Natural killer cell (primary cell): ENCODE results near the gene PIWIL1. TPM values are rescaled to one million over a fixed set of nuclear protein-coding genes. Genes with fewer than 3 reads are reported as not detected.

Experiments
- ATAC-seq, 3 donors: fragments of 150-1000 bp in 2 of 3; fragments of 200-7000 bp in 1 of 3; cut with Tn5 transposase; 1 replicate in 1 of 3; 2 replicates in 2 of 3; pipeline ENCODE4 v1.10.0; 2021; ENCODE audit warnings: mild to moderate bottlenecking in 2 of 3, moderate library complexity in 2 of 3
- DNase-seq, 2 donors: peaks; one replicate each; pipeline versions ENCODE4 v3.0.0 to v3.0.0-alpha.2; 2013 to 2021; ENCODE audit warnings: mixed read lengths in 1 of 2
- H3K27ac ChIP-seq: one replicate; pipeline ENCODE4 v1.5.1; 2013; ENCODE audit warnings: mild to moderate bottlenecking, low read length
- H3K27me3 ChIP-seq: one replicate; pipeline ENCODE4 v1.6.1; 2013; ENCODE audit warnings: low read length; ENCODE audit not compliant: control insufficient read depth, insufficient read depth
- H3K36me3 ChIP-seq: one replicate; pipeline ENCODE4 v1.6.1; 2013; ENCODE audit warnings: low read length; ENCODE audit not compliant: control insufficient read depth, insufficient read depth
- H3K4me1 ChIP-seq: one replicate; pipeline ENCODE4 v1.6.1; 2013; ENCODE audit warnings: low read length; ENCODE audit not compliant: control insufficient read depth, insufficient read depth
- H3K4me3 ChIP-seq: one replicate; pipeline ENCODE4 v1.5.1; 2013; ENCODE audit warnings: low read length
- H3K9me3 ChIP-seq: one replicate; pipeline ENCODE4 v1.6.1; 2013; ENCODE audit warnings: low read length; ENCODE audit not compliant: control insufficient read depth, insufficient read depth
- H3K27ac Mint-ChIP-seq, 2 donors: one replicate each; pipeline ENCODE4 v1.8.0; 2022; ENCODE audit warnings: mild to moderate bottlenecking in 2 of 2, mixed read lengths in 2 of 2, moderate library complexity in 1 of 2
- H3K27me3 Mint-ChIP-seq, 2 donors: one replicate each; pipeline ENCODE4 v1.8.0; 2022; ENCODE audit warnings: low read depth in 2 of 2, mixed read lengths in 2 of 2
- H3K36me3 Mint-ChIP-seq: one replicate; pipeline ENCODE4 v1.8.0; 2022; ENCODE audit warnings: mixed read lengths
- H3K4me1 Mint-ChIP-seq, 2 donors: one replicate each; pipeline ENCODE4 v1.8.0; 2022; ENCODE audit warnings: mixed read lengths in 2 of 2
- H3K4me3 Mint-ChIP-seq: one replicate; pipeline ENCODE4 v1.8.0; 2022; ENCODE audit warnings: mild to moderate bottlenecking, moderate library complexity, mixed read lengths
- H3K9me3 Mint-ChIP-seq, 2 donors: one replicate each; pipeline ENCODE4 v1.8.0; 2022; ENCODE audit warnings: mixed read lengths in 2 of 2
- CTCF ChIP-seq: fragments of 200-600 bp; IDR thresholded peaks from one replicate; pipeline ENCODE4 v1.8.0; 2022; ENCODE audit warnings: antibody characterized with exemption
- WGBS: methylation state at CpG from one replicate; pipeline ENCODE4 v1.1.7; 2013; ENCODE audit warnings: missing lambda C conversion rate; ENCODE audit not compliant: insufficient coverage; 5-methylcytosine and 5-hydroxymethylcytosine counted together
- intact Hi-C: fragments of 100-400 bp; cut with micrococcal nuclease; formaldehyde crosslinking; loops from one replicate; pipeline ENCODE4 v1.14.2; 2022
- total RNA-seq, 4 donors: library from RNA; stranded (reverse); fragments of 120-200 nt in 1 of 4; gene quantifications; one replicate each; pipeline versions ENCODE4 v1.2.3 to v1.2.4, GENCODE V29; 2013 to 2022

PIWIL1 gene
- total RNA-seq, 3 donors from 2014 or later (not counting 1 experiment from before 2014, with no cell fraction given), result not detected

- DNase-seq, result no peak
- no peaks in the 10 kb centered on the region for H3K4me1 Mint-ChIP-seq
- H3K9me3 Mint-ChIP-seq, result no peaks in the 10 kb centered on the region
- H3K36me3 Mint-ChIP-seq, result no peaks in the 10 kb centered on the region
- WGBS, result 94% methylated on average over 12 of the region's 13 CpGs
- intact Hi-C loops, result no loop called here
- H3K27ac Mint-ChIP-seq, result no peak overlapping the region
- no peak overlapping the region for H3K4me3 Mint-ChIP-seq
- TF ChIP-seq CTCF, result no peak
- Histone ChIP-seq H3K9me3 (no peaks in the 10 kb centered on the region), H3K27me3 (no peaks in the 10 kb centered on the region), H3K36me3 (no peaks in the 10 kb centered on the region), H3K4me1 (no peaks in the 10 kb centered on the region), H3K27ac (no peak overlapping the region), H3K4me3 (no peak overlapping the region)
- ATAC-seq, result no peak
- H3K27me3 Mint-ChIP-seq, result peaks cover 0 to 4% of the 10 kb centered on the region in 2 donors
Measured at GRCh38 chr12:130367523-130367922, 29.8 kb downstream of the PIWIL1 start.

- intact Hi-C loops, result no loop called here
- DNase-seq (no peak), ATAC-seq (no peak)
- no peaks in the 10 kb centered on the region for H3K36me3 ChIP-seq
- H3K27ac Mint-ChIP-seq, result no peak overlapping the region
- H3K27me3 Mint-ChIP-seq, result peaks cover 0 to 4% of the 10 kb centered on the region in 2 donors
- H3K4me3 Mint-ChIP-seq, result no peak overlapping the region
- H3K9me3 Mint-ChIP-seq, result no peaks in the 10 kb centered on the region
- H3K4me1 ChIP-seq, result no peaks in the 10 kb centered on the region
- H3K9me3 ChIP-seq, result no peaks in the 10 kb centered on the region
- 87% methylated on average over 3 of the region's 4 CpGs for WGBS
- no peak overlapping the region for H3K27ac ChIP-seq
- no peaks in the 10 kb centered on the region for H3K27me3 ChIP-seq
- no peak overlapping the region for H3K4me3 ChIP-seq
- no peak for TF ChIP-seq CTCF
- H3K4me1 Mint-ChIP-seq, result no peaks in the 10 kb centered on the region
- H3K36me3 Mint-ChIP-seq, result no peaks in the 10 kb centered on the region
Measured at GRCh38 chr12:130369816-130370215, 32.1 kb downstream of the PIWIL1 start.

- Histone ChIP-seq H3K36me3 (no peaks in the 10 kb centered on the region), H3K9me3 (no peaks in the 10 kb centered on the region), H3K27ac (no peak overlapping the region), H3K27me3 (no peaks in the 10 kb centered on the region), H3K4me3 (no peak overlapping the region), H3K4me1 (no peaks in the 10 kb centered on the region)
- Mint-ChIP-seq H3K27me3 (peaks cover 0 to 6% of the 10 kb centered on the region in 2 donors), H3K4me1 (no peaks in the 10 kb centered on the region), H3K9me3 (no peaks in the 10 kb centered on the region), H3K4me3 (no peak overlapping the region), H3K36me3 (no peaks in the 10 kb centered on the region), H3K27ac (no peak overlapping the region)
- intact Hi-C loops, result no loop called here
- DNase-seq, result no peak
- no peak for ATAC-seq
- WGBS, result 41% methylated on average over 3 of the region's 5 CpGs
- no peak for TF ChIP-seq CTCF
Measured at GRCh38 chr12:130371296-130371695, 33.6 kb downstream of the PIWIL1 start.

- Histone ChIP-seq H3K4me3 (no peak overlapping the region), H3K27me3 (no peaks in the 10 kb centered on the region), H3K36me3 (no peaks in the 10 kb centered on the region), H3K27ac (no peak overlapping the region), H3K4me1 (no peaks in the 10 kb centered on the region), H3K9me3 (no peaks in the 10 kb centered on the region)
- intact Hi-C loops, result no loop called here
- ATAC-seq (no peak), DNase-seq (no peak)
- H3K9me3 Mint-ChIP-seq, result no peaks in the 10 kb centered on the region
- no peak overlapping the region for H3K27ac Mint-ChIP-seq
- H3K36me3 Mint-ChIP-seq, result no peaks in the 10 kb centered on the region
- H3K27me3 Mint-ChIP-seq, result peaks cover 0 to 6% of the 10 kb centered on the region in 2 donors
- H3K4me3 Mint-ChIP-seq, result no peak overlapping the region
- TF ChIP-seq CTCF, result no peak
- no peaks in the 10 kb centered on the region for H3K4me1 Mint-ChIP-seq
- 87% methylated on average over 4 of the region's 4 CpGs for WGBS
Measured at GRCh38 chr12:130372936-130373335, 35.2 kb downstream of the PIWIL1 start.
